Limb (tissue), 2 donors: ENCODE measurements around the gene CHP1.
"Not testable (repeated sequence)": the region's sequence is repeated elsewhere in the genome, so short reads cannot be mapped to it uniquely, and the experiment has no call there.

ENCODE experiments used
- DNase-seq, 2 donors: peaks; one replicate each; pipeline ENCODE4 v3.0.0-alpha.2; 2016; ENCODE audit errors: extremely low spot score in 2 of 2

Gene CHP1

DNA sequence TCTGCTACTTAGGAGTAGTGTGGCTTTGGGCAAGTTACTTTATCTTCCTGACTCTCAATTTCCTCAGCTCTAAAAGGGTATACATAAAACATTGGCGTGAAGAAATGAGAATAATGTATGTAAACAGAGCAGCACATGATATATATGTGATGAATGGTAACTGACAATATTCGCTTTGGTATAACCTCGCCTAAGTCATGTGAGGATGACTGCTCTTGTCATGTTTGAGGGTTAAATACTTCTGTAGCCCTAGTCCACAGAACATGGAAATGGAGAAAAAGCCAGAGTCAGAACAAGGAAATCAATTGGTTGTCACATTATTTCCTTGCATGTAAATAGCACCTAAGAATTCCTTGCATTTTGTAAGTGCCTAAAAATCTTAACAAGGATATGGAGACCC lies 25.0 kb downstream of the CHP1 start:
- no peak for DNase-seq

DNA sequence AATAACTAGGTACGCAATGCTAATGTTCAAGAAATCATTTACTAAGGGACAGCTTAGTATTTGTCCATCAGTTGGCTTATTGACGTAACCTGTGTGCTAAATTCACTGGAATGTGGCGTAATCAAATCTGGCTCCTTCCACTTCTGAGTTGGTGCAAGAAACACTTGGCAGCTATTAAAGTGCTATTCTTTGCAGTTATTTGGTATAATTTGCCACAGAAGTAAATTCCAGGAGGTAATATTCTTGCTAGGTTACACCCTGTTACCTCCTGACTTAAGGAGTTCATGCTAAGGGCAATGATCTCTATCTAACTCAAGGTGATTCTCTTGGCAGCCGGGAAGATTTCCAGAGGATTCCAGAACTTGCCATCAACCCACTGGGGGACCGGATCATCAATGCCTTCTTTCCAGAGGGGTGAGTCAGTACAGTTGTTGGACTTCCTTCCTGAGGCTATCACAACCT lies 25.5 kb downstream of the CHP1 start:
- DNase-seq: no peak

DNA sequence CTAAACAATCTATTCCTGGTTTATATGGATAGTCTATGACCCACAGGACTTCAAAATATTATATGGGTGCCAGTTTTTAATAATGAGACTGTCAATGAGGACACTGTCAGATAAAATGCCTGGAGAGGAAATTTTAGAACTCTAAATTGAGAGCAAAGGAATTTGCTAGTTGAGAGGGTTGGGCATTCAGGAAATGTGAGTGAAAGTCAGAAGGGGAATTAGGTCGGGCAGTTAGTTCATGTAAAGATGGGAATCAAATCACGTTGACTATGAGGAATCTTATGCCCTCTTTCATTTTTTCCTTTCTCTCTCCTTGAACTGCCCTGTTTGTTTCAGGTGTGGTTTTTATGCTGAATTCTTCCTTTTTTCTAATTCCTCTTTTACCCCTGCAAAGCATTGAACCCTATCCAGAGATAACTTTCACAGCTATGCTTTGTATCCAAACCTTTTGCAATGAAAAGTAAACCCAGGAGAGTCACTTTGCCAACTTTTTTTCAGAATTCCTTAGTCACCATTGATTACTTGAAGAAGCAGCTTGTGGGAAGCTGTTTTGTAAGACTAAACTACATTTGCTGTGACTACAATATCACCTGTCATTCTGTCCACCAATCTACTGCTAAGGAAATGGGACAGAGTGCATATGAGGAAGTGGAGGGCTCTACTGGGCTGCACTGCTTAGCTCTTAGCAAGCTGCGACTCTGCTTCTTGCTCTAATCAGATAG lies 27.8 kb downstream of the CHP1 start:
- DNase-seq: no peak

DNA sequence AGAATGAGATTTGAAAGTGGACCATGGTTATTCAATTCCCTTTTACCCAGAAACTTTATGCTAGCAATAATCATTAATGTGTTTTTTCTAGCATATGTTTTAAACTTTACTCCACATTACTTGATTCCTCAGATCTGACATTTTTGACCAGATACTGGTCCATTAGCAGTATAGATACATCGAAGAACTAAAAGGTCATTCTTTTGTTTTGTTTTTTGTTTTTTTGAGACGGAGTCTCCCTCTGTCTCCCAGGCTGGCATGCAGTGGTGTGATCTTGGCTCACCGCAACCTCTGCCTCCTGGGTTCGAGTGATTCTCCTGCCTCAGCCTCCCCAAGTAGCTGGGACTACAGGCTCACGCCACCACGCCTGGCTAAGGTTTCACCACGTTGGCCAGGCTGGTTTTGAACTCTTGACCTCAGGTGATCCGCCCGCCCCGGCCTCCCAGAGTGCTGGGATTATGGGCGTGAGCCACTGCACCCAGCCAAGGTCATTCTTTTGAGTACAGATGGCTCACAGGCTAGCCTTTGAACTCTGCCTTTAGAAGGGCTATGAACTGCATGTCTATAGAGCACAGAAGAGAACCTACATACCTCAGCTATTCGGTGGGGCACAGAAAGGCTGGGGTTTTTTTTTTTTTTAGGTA lies 28.6 kb downstream of the CHP1 start:
- DNase-seq: no peak

DNA sequence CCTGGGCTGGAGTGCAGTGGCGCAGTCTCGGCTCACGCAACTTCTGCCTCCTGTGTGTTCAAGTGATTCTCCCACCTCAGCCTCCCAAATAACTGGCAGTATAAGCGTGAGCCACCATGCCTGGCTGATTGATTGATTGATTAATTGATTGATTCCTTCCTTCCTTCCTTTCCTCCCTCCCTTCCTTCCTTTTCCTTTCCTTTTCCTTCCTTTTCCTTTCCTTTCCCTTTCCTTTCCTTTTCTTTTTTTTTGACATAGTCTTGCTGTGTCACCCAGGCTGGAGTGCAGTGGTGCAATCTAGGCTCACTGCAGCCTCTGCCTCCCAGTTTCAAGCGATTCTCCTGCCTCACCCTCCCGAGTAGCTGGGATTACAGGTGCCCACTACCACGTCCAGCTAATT lies 29.9 kb downstream of the CHP1 start:
- DNase-seq: not testable (repeated sequence)

DNA sequence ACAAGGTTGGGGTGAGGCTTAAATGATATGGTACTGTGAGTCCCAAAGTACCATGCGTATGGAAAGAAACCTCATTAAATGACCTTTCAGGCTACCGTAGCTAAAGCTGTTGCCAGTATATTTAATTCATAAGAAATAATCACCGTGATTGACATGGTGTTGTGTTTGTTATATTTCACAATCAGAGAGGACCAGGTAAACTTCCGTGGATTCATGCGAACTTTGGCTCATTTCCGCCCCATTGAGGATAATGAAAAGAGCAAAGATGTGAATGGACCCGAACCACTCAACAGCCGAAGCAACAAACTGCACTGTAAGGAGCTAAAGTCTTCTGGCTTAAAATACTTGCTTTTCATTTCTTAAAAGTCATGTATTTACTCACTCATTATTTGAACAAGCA lies 31.5 kb downstream of the CHP1 start:
- no peak for DNase-seq

DNA sequence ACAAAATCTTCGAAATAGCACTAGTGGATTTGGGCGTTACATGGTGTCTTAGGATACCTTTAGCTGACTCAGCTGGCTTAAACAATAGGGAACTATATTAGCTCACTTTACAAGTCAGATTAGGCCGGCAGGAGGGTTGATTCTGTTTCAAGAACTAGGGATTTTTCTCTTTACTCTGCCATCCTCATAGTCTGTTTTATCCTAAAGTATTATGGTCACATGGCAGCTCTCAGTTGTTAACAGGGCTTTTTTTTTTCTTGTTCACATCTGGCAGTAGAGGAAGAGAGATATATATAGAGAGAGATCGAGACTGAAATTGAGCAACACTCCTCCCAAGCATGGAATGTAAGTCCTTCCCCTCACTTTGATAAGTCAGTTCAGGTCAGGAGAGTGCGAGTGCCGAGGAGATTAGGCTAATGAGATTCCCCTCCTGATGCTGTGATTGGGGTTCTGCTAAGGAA lies 32.9 kb downstream of the CHP1 start:
- no peak for DNase-seq

DNA sequence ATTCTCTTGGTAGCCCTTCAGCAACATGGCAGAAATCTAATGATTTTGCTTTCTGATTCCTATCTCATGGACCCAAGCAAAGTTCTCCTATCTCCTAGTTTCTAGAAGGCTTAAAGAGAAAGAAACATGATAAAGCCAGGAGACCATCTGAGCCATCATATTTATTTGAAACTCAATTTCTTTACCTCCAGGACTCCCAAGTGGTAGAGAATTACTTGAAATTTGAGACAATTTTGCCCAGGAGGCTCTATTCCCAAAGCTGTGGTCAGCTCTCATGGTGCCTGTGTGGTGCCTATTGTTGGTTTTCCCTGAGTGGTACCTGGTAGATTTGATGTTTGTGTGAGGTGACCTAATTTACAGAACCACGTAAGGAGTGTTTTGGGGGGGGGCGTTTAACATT lies 38.8 kb downstream of the CHP1 start:
- no peak for DNase-seq

DNA sequence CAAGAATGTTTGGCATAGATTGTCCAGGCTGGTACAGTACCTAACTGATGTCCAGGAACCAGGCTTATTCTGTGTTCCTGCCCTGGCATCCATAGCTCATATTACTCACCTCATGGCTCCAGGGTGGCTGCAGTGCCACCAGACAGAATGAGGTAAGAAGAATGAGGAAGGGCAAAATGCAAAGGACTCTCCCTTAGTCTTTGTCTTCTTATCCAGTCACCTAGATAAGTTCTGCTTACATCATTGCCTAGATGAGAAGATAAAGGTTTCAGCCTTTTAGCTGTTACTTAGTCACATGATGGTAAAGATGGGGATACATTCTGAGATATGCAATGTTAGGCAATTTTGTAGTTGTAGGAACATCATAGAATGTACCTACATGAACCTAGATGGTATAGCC lies 45.8 kb downstream of the CHP1 start:
- no peak for DNase-seq

DNA sequence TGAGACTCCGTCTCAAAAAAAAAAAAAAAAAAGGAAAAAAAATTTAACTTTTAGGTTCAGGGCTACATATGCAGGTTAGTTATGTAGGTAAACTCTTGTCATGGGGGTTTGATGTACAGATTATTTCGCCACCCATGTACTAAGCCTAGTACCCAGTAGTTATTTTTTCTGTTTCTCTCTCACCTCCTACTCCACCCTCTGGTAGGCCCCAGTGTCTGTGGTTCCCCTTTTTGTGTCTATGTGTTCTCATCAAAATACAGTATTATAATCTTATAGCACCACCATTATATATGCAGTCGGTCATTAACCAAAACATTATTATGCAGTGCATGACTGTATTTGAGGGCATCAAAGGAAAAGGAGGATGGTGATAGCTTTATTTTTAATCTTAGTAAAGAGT lies 47.3 kb downstream of the CHP1 start:
- DNase-seq: no peak

DNA sequence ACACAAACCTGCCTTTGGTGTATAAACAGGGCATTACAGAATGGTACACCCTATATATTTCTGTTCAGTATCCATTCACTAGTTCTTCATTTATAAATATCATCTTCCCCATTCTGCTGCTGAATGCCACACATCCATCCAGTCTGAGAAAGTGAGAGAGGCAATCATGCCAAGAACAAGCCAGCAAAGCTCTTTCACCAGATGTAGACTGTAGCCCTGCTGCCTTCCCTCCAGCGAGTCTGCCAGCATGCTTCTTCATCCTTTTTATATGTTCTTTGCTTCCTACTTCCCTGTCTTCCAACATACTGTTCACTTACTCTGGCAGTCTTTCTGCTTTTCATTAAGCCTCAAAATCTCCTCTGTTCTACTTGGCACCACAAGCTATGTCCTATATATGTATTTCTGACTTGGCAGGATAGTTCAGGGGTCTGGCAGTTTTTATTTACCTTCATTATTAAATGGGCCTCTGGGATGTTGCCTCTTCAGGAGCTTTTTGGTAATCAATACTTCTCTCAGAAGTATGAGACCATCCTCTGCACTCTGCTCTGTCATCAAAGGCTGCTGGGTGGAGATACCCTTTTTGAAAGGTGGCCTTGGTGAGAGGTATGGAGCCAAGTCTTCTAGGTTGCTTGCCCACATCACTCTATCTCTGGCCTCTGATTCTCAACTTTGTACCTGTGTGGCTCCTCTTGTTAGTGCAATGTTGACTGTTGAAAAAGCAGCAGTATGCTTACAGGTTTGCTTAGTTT lies 48.6 kb downstream of the CHP1 start:
- DNase-seq: no peak

DNA sequence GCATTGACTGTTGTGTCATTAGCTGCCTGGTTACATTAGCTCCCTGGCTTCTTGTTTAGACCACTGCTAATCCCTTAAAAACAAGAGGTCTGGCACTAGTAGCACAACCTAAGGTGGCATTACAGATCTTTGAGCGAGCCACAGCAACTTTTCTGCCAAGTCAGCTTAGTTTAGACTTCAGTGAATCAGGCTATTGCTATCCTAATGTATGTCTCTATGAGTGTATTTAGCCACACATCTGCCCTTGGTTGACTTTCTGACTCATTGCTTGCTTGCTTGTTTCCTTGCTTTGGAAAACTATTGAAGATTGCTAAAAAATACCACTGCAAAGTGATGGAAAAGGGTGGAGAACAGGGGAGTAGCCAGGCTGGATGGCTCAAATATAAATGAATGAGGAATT lies 50.2 kb downstream of the CHP1 start:
- DNase-seq: no peak

DNA sequence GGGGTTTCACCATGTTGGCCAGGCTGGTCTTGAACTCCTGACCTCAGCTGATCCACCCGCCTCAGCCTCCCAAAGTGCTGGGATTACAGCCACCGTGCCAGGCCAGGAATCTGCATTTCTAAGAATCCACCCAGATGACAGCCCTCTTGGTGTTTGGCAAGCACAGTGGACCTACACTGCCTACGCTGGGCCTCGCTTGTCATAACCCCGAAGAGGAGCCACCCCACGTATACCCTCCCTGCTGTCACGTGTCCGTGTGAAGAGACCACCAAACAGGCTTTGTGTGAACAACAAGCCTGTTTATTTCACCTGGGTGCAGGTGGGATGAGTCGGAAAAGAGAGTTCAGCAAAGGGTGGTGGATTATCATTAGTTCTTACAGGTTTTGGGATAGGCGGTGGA lies 51.4 kb downstream of the CHP1 start:
- not testable (repeated sequence) for DNase-seq

DNA sequence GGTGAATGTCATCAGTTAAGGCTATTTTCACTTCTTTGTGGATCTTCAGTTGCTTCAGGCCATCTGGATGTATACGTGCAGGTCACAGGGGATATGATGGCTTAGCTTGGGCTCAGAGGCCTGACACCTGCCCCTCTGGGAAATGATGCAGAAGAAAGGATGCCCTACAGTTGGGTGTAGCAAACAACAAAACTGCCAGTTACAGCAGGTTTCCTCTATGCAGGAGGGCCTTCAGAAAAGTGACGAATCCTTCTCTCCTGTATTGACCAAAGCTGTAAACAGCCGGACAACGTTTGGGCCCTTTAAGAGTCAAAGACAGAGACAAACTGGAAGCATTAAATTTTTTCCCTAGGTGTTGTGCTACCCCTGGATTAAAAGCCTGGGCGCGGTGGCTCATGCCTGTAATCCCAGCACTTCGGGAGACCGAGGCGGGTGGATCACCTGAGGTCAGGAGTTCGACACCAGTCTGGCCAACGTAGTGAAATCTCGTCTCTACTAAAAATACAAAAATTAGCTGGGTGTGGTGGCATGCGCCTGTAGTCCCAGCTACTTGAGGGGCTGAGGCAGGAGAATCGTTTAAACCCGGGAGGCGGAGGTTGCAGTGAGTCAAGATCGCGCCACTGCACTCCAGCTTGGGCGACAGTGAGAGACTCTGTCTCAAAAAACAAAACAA lies 52.0 kb downstream of the CHP1 start:
- DNase-seq: not testable (repeated sequence)

DNA sequence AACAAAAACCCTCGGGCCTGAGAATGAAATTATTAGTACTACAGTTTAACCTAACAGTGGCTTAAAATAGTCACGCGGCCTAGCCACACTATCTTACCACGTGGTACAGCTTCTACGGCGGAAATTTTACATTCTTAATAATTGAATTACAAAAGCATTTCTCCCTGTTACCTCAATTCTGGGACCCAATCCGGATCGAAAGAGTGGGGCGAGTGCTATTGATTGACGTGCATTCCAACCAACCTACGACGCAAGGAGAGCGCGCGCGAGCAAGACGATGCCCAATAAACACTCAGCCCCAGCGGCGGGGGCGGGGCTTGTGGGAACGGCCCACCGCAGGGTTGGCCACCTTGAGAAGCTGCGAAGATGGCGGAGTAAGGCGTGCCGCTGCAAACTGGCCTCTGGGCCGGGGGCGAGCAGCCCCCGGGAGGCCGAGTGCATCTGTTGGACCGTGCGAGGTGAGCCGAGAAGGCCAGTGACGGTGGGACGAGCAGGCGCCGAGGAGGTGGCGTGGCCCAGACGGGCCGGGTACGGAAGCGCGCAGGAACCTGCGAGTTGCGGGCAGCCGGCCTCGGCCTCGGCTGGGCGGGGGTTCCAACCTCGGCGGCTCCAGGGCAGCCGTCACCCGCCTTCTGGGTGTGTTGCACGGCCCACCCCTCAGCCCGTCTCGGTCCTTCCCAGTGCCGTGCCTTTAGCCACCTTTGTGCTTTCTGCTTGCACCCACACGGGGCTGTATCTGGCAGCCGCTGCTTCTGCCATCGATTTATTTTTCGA lies 52.8 kb downstream of the CHP1 start:
- peak; percentile 98 for DNase-seq

DNA sequence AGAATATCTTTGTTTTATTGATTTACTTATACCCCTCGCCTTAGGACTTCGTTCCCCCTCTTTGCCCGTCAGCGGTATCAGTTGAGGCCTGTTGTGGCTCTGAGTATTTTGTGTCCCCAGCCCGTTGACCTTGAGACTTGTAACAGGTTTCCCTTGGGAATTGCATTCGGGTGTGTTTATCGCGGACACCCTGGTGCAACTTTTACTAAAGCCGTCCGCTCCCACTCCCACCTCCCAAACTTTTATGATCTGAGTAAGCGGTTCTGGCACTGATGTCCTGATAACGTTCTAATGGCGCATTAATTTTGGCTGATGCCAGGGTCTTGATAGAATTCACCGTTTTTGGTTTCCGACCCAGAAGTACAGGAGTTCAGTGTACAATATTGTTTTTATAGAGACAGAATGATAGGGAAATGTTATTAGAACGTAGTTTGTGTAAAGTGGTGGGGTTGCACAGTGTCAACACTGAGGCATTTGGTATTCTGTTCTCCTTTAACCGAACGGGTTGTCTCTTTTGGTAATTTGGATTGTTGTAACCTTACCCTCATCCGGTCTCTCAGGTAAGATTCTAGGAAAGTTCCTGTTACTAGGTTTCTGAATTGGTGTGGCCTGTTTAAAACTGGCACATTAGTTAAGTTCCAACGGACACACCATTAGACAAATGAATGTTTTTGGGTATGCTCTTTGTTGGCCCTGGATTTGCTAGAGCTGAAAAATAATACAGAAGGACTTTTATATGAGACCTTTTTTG lies 53.5 kb downstream of the CHP1 start:
- peak in 1 of 2 donors; percentile 12 for DNase-seq

DNA sequence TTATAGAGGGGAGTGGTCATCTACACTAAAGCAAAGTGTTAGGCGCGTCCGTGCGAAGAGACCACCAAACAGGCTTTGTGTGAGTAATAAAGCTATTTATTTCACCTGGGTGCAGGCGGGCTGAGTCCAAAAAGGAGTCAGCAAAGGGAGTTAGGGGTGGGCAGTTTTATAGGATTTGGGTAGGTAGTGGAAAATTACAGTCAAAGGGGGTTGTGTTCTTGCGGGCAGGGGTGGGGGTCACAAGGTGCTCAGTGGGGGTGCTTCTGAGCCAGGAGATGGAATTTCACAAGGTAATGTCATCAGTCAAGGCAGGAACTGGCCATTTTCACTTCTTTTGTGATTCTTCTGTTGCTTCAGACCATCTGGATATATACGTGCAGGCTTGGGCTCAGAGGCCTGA lies 54.2 kb downstream of the CHP1 start:
- no peak for DNase-seq

DNA sequence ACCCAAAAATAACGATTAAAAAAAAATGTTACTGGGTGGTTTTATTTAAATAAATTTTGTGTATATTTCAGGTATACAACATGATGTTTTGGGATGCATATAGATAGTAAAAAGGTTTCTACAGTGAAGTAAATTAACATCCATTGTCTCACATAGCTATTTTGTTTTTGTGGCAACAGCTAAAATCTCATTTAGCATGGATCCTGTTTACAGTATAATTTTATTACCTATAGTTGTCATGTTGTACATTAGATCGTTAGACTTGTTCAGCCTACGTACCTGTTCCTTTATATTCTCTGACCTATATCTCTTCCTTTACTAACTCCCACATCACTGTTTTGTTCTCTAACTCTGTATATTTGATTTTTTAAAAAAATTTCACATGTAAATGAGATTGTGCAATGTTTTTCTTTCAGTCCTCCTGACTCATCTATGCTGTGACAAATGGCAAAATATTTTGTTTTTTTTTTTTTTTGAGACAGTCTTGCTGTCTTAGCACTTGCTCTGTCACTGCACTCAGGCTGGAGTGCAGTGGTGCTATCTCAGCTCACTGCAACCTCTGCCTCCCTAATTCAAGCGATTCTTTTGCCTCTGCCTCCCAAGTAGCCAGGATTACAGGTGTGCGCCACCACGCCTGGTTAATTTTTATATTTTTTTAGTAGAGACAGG lies 55.7 kb downstream of the CHP1 start:
- DNase-seq: no peak

DNA sequence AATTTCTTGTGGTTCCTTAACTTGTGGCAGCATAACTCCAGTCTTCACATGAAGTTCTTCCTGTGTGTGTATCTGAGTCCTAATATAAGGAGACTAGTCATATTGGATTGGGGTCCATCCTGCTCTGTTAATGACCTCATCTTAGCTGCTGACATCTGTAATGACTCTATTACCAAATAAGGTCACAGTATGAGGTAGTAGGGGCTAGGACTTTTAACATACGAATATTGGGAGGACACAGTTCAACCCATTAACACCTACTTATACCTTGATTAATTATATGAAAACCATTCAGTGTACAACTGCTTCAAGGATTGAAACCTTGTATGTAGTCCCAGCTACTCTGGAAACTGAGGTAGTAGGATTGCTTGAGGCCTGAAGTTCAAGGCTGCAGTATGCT lies 57.4 kb downstream of the CHP1 start:
- no peak for DNase-seq

DNA sequence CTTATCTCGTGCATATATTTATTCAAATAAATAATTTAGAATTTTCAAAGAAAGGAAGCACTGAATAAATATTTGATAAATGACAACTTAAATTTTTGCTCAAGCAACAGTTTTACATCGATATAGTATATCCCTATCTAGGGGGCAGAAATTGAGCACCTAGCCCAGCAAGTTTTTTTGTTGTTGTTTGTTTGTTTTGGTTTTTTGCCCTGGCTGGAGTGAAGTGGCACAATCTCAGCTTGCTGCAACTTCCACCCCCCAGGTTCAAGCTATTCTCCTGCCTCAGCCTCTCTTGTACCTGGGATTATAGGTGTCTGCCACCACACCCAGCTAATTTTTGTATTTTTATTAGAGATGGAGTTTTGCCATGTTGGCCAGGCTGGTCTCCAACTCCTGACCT lies 58.9 kb downstream of the CHP1 start:
- no peak for DNase-seq
